Measurements from ENCODE around the gene ZMYND10.
"Not testable (repeated sequence)": the region's sequence is repeated elsewhere in the genome, so short reads cannot be mapped to it uniquely, and the experiment has no call there.

Gene ZMYND10

DNA sequence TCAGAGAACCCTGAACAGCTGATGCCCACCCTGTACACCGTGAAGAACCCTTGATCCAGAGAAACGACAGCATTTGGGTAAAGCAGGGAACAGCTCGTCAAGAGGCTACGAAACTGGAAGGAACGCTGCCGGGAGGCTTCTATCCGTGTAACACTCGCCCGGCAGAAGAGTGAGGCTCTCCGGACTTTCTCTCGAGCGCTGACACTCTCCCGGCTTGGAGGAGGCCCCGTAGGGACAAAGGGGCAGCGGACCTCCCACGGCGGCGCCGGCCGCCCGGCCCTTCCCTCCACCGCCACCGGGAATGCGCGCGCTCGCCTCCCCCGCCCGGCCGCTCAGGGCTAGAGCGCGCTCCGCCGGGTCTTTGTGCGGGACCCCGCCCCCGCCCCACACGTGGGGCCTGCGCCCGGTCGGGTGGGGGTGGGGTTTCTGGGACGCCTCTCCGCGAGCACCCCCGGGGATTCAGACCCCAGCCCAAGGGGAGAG is 24.6 kb downstream of the ZMYND10 start:
- H3K9me3 ChIP-seq (ENCODE audit: control insufficient read depth in 2 of 2, low read length in 2 of 2): no peaks in the 10 kb centered on the region
- H3K36me3 ChIP-seq (ENCODE audit: control insufficient read depth in 2 of 2, insufficient read depth in 2 of 2, low read length in 2 of 2): peaks cover 7 to 14% of the 10 kb centered on the region in 2 donors
- no peaks in the 10 kb centered on the region for H3K27me3 ChIP-seq (ENCODE audit: control insufficient read depth in 2 of 2, insufficient read depth in 2 of 2, low read length in 2 of 2)
- H3K9ac ChIP-seq (ENCODE audit: low read depth in 1 of 2, low read length in 2 of 2): peak overlapping the region; percentile 87 to 97
- peaks cover 55 to 59% of the 10 kb centered on the region in 2 donors for H3K4me1 ChIP-seq (ENCODE audit: control insufficient read depth in 2 of 2, insufficient read depth in 2 of 2, low read length in 2 of 2)
- H3K4me3 ChIP-seq (ENCODE audit: low read length in 2 of 2): peak overlapping the region; percentile 89 to 90
- H3K27ac ChIP-seq (ENCODE audit: low read depth in 2 of 2, low read length in 2 of 2): peak overlapping the region; percentile 93 to 95

DNA sequence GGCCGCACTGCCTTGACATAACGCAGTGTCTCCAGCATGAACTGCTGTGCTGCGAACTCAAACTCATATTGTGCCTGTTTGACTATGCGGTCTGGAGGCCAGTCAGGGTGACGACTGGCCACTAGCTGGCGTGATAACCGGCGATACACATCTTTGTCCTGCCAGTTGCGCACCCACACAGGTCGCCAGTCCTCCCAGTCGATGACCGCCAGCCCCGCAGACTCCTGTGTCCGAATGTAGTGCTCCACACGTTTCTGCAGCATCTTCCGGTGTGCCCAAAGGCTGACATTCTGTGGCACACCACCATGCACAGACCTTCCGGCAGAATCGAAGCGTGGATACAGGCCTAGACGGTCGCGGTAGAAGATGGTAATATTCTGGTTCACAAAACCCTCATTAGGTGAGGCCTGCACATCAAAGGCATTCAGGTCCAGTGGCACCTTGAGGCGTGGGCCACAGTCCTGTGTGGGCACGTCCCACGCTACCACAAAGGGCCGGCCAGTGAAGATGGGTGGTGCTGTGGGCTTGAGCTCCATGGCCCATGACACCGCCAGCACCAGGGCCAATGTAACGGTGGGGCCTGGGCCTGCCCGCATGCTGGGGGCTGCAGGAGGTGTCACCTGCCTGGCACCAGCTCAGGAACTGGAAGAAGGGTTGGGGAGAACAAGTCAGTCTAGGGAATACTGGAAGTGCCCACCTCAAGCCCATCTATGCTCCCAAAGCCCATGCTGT is 25.5 kb downstream of the ZMYND10 start:
- Histone ChIP-seq H3K27ac (ENCODE audit: low read depth in 2 of 2, low read length in 2 of 2) (peak overlapping the region; percentile 93 to 95), H3K27me3 (ENCODE audit: control insufficient read depth in 2 of 2, insufficient read depth in 2 of 2, low read length in 2 of 2) (no peaks in the 10 kb centered on the region), H3K36me3 (ENCODE audit: control insufficient read depth in 2 of 2, insufficient read depth in 2 of 2, low read length in 2 of 2) (peaks cover 2 to 8% of the 10 kb centered on the region in 2 donors), H3K4me1 (ENCODE audit: control insufficient read depth in 2 of 2, insufficient read depth in 2 of 2, low read length in 2 of 2) (peaks cover 55 to 60% of the 10 kb centered on the region in 2 donors), H3K9ac (ENCODE audit: low read depth in 1 of 2, low read length in 2 of 2) (peak overlapping the region; percentile 87 to 97), H3K9me3 (ENCODE audit: control insufficient read depth in 2 of 2, low read length in 2 of 2) (no peaks in the 10 kb centered on the region), H3K4me3 (ENCODE audit: low read length in 2 of 2) (peak overlapping the region; percentile 89 to 90)

DNA sequence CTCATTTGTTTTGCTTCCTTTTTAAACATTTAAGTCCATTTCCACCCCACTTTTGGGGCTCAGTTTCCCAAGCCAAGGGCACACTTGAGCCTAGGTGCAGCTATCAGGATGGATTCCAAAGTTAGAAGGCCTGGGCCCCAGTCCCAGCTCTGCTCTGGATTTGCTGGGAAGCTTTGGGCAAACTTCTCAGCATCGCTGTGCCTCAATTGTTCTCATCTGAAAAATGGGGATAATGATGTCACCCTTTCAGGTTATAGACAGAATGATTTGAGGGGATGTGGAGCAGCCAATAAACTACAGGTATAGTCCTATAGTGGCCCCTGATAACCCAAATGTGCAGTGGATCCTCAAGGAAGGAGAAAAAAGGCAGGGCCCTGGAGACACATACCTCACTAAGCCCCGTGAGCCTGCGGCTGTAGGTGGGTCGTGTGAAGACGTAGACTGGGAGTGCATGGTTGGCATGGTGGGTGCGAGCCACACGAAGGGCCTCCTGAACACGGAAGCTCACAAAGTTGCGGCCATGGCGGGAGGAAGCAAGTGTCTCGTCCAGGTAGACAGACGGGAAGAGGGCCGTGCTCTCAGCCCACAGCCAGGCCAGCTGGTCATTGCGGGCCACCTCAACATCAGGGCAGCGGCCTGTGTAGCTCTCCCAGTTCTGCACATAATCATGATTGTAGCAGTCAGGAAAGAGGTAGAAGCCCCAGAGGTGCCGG is 26.2 kb downstream of the ZMYND10 start:
- H3K9me3 ChIP-seq (ENCODE audit: control insufficient read depth in 2 of 2, low read length in 2 of 2): no peaks in the 10 kb centered on the region
- peak overlapping the region; percentile 6 to 89 for H3K4me3 ChIP-seq (ENCODE audit: low read length in 2 of 2)
- peaks cover 2 to 8% of the 10 kb centered on the region in 2 donors for H3K36me3 ChIP-seq (ENCODE audit: control insufficient read depth in 2 of 2, insufficient read depth in 2 of 2, low read length in 2 of 2)
- H3K27ac ChIP-seq (ENCODE audit: low read depth in 2 of 2, low read length in 2 of 2): no peak overlapping the region
- H3K27me3 ChIP-seq (ENCODE audit: control insufficient read depth in 2 of 2, insufficient read depth in 2 of 2, low read length in 2 of 2): no peaks in the 10 kb centered on the region
- peaks cover 55 to 60% of the 10 kb centered on the region in 2 donors for H3K4me1 ChIP-seq (ENCODE audit: control insufficient read depth in 2 of 2, insufficient read depth in 2 of 2, low read length in 2 of 2)
- peak overlapping the region; percentile 26 to 87 for H3K9ac ChIP-seq (ENCODE audit: low read depth in 1 of 2, low read length in 2 of 2)

DNA sequence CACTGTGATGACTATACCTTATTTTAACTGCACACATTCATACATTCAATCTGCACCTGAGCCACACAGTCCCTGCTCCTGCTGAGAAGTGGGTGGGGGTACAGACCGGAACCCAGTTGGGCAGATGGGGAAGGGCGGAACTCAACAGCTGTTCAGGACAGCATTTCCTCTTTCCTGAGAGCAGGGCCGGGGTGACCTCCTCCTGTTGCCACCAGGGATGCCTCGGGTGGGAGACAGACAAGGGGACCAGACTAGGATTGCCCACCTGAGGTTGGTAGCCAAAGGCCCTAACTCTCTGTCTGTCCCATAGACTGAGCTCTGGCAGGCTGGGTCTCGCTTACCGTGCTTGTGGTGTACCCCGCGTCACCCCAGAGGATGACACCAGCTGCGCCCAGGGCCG is 26.9 kb downstream of the ZMYND10 start:
- Histone ChIP-seq H3K4me3 (ENCODE audit: low read length in 2 of 2) (peak overlapping the region in 1 of 2 donors; percentile 29), H3K27ac (ENCODE audit: low read depth in 2 of 2, low read length in 2 of 2) (peak overlapping the region; percentile 97 to 98), H3K27me3 (ENCODE audit: control insufficient read depth in 2 of 2, insufficient read depth in 2 of 2, low read length in 2 of 2) (no peaks in the 10 kb centered on the region), H3K9me3 (ENCODE audit: control insufficient read depth in 2 of 2, low read length in 2 of 2) (no peaks in the 10 kb centered on the region), H3K36me3 (ENCODE audit: control insufficient read depth in 2 of 2, insufficient read depth in 2 of 2, low read length in 2 of 2) (peaks cover 2 to 8% of the 10 kb centered on the region in 2 donors), H3K4me1 (ENCODE audit: control insufficient read depth in 2 of 2, insufficient read depth in 2 of 2, low read length in 2 of 2) (peaks cover 55 to 60% of the 10 kb centered on the region in 2 donors), H3K9ac (ENCODE audit: low read depth in 1 of 2, low read length in 2 of 2) (peak overlapping the region in 1 of 2 donors; percentile 82)

DNA sequence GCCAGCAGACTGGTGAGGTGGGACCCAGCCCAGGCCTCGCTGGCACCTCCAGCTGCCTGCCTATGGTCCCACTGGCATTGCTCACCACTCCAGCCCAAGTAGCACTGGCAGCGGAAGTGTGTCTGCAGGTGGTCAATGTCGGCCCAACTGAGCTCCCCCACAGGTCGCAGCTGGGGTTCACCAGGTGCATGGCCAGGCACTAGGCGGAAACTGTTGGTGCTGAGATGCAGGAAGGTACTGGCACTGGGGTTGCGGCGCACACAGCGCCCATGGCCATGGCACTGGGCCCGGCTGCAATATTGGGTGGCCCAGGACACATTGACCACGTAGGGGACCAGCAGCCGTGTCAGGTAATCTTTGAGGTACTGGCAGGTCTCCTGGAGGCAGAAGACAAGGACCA is 27.4 kb downstream of the ZMYND10 start:
- Histone ChIP-seq H3K27ac (ENCODE audit: low read depth in 2 of 2, low read length in 2 of 2) (peak overlapping the region; percentile 97 to 98), H3K4me3 (ENCODE audit: low read length in 2 of 2) (peak overlapping the region in 1 of 2 donors; percentile 29), H3K9me3 (ENCODE audit: control insufficient read depth in 2 of 2, low read length in 2 of 2) (no peaks in the 10 kb centered on the region), H3K36me3 (ENCODE audit: control insufficient read depth in 2 of 2, insufficient read depth in 2 of 2, low read length in 2 of 2) (peaks cover 2 to 8% of the 10 kb centered on the region in 2 donors), H3K4me1 (ENCODE audit: control insufficient read depth in 2 of 2, insufficient read depth in 2 of 2, low read length in 2 of 2) (peaks cover 55 to 60% of the 10 kb centered on the region in 2 donors), H3K27me3 (ENCODE audit: control insufficient read depth in 2 of 2, insufficient read depth in 2 of 2, low read length in 2 of 2) (no peaks in the 10 kb centered on the region), H3K9ac (ENCODE audit: low read depth in 1 of 2, low read length in 2 of 2) (peak overlapping the region; percentile 41 to 82)

DNA sequence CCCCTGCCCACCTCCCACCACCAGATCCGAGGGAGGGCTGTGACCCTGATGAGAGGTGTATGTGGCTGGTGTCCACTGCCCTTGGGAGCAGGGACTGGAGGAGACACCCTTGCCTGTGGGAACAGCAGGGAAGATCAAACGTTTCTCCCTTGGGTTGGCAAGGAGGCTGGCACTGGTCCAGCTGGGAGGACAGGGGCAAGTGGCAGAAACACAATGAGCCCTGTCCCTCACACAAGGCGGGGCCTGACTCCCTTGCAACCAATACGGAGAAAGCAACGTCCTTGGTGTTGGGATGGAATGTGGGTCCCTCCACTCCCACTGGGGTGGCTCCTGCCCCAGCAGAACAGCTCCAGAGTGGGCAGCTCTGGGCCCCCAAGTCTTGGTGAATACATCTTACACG is 28.2 kb downstream of the ZMYND10 start:
- H3K9ac ChIP-seq (ENCODE audit: low read depth in 1 of 2, low read length in 2 of 2): peak overlapping the region; percentile 71 to 82
- no peaks in the 10 kb centered on the region for H3K9me3 ChIP-seq (ENCODE audit: control insufficient read depth in 2 of 2, low read length in 2 of 2)
- H3K27ac ChIP-seq (ENCODE audit: low read depth in 2 of 2, low read length in 2 of 2): peak overlapping the region; percentile 97 to 98
- no peaks in the 10 kb centered on the region for H3K27me3 ChIP-seq (ENCODE audit: control insufficient read depth in 2 of 2, insufficient read depth in 2 of 2, low read length in 2 of 2)
- H3K36me3 ChIP-seq (ENCODE audit: control insufficient read depth in 2 of 2, insufficient read depth in 2 of 2, low read length in 2 of 2): peaks cover 2 to 8% of the 10 kb centered on the region in 2 donors
- H3K4me1 ChIP-seq (ENCODE audit: control insufficient read depth in 2 of 2, insufficient read depth in 2 of 2, low read length in 2 of 2): peaks cover 53 to 54% of the 10 kb centered on the region in 2 donors
- peak overlapping the region; percentile 23 to 34 for H3K4me3 ChIP-seq (ENCODE audit: low read length in 2 of 2)

DNA sequence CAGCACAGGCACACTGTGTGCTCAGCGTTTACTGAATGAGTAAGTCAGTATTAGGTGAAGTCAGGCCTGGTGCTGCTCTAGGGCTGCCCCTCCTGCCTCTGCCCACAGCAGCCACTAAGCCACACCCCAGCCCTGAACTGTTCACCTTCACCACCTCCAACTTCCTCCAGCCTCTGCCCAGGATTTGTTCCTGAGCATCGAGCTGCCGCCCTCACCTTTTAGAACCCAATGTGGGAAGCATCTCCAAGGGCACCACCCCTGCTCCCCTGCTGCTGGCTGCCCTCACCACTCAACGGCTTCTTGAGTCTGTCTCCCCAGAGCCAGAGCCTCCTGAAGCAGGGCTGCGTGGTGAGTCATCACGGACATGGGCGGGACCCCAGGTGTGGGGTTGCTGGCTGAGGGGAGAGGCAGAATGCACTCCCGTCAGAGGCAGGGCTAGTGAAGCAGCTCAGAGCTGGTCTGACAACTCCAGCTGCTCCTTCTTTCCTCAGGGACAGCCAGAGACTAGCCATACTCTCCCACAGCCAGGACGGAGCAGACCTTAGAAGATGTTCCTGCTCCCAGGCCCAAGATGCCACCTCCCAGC is 28.8 kb downstream of the ZMYND10 start:
- H3K4me3 ChIP-seq (ENCODE audit: low read length in 2 of 2): peak overlapping the region; percentile 23 to 34
- peak overlapping the region; percentile 71 to 82 for H3K9ac ChIP-seq (ENCODE audit: low read depth in 1 of 2, low read length in 2 of 2)
- peaks cover 47 to 49% of the 10 kb centered on the region in 2 donors for H3K4me1 ChIP-seq (ENCODE audit: control insufficient read depth in 2 of 2, insufficient read depth in 2 of 2, low read length in 2 of 2)
- peak overlapping the region; percentile 97 to 98 for H3K27ac ChIP-seq (ENCODE audit: low read depth in 2 of 2, low read length in 2 of 2)
- peaks cover 2 to 8% of the 10 kb centered on the region in 2 donors for H3K36me3 ChIP-seq (ENCODE audit: control insufficient read depth in 2 of 2, insufficient read depth in 2 of 2, low read length in 2 of 2)
- no peaks in the 10 kb centered on the region for H3K9me3 ChIP-seq (ENCODE audit: control insufficient read depth in 2 of 2, low read length in 2 of 2)
- no peaks in the 10 kb centered on the region for H3K27me3 ChIP-seq (ENCODE audit: control insufficient read depth in 2 of 2, insufficient read depth in 2 of 2, low read length in 2 of 2)

DNA sequence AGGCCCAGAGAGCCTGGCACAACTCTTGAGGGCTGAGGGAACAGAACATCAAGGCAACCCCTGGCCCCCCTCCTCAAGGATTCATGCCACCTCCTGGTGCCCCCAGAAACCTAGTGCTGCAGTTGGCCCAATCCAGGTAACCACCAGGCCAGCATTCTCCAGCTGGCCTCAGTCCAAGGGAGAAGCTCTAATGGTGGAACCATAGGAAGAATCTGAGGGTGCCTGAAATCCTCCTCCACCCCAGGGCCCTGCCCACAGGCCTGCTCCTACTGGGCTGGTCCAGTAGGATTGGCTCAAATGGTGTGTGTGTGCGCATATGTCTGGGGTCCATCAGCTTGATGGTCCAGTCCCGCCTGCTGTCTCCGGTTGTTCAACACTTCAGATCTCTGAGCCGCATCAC is 30.7 kb downstream of the ZMYND10 start:
- Histone ChIP-seq H3K4me1 (ENCODE audit: control insufficient read depth in 2 of 2, insufficient read depth in 2 of 2, low read length in 2 of 2) (peaks cover 36 to 39% of the 10 kb centered on the region in 2 donors), H3K36me3 (ENCODE audit: control insufficient read depth in 2 of 2, insufficient read depth in 2 of 2, low read length in 2 of 2) (peaks cover 2 to 8% of the 10 kb centered on the region in 2 donors), H3K9me3 (ENCODE audit: control insufficient read depth in 2 of 2, low read length in 2 of 2) (no peaks in the 10 kb centered on the region), H3K4me3 (ENCODE audit: low read length in 2 of 2) (no peak overlapping the region), H3K9ac (ENCODE audit: low read depth in 1 of 2, low read length in 2 of 2) (no peak overlapping the region), H3K27me3 (ENCODE audit: control insufficient read depth in 2 of 2, insufficient read depth in 2 of 2, low read length in 2 of 2) (no peaks in the 10 kb centered on the region), H3K27ac (ENCODE audit: low read depth in 2 of 2, low read length in 2 of 2) (no peak overlapping the region)

DNA sequence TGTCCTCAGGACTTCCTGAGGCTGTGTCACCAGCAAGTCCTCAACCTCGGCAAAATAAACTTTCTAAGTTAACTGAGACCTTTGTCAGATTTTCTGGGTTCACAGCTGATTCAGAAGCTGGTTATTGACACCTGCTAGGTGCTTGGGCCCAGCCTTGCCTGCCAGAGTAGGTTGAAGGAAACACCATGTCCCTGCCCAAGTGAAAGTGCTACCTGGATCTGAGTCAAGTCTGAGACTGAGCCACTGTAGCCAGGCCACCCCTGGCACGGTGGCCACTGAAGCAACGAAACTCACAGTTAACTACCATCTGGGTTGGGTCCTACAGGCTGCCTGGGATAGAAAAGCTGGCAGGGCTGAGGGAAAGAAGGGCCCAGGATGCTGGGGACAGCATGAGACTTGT is 31.2 kb downstream of the ZMYND10 start:
- no peak overlapping the region for H3K4me3 ChIP-seq (ENCODE audit: low read length in 2 of 2)
- no peaks in the 10 kb centered on the region for H3K27me3 ChIP-seq (ENCODE audit: control insufficient read depth in 2 of 2, insufficient read depth in 2 of 2, low read length in 2 of 2)
- H3K9me3 ChIP-seq (ENCODE audit: control insufficient read depth in 2 of 2, low read length in 2 of 2): no peaks in the 10 kb centered on the region
- no peak overlapping the region for H3K27ac ChIP-seq (ENCODE audit: low read depth in 2 of 2, low read length in 2 of 2)
- no peak overlapping the region for H3K9ac ChIP-seq (ENCODE audit: low read depth in 1 of 2, low read length in 2 of 2)
- H3K36me3 ChIP-seq (ENCODE audit: control insufficient read depth in 2 of 2, insufficient read depth in 2 of 2, low read length in 2 of 2): peaks cover 2 to 3% of the 10 kb centered on the region in 2 donors
- peaks cover 31 to 35% of the 10 kb centered on the region in 2 donors for H3K4me1 ChIP-seq (ENCODE audit: control insufficient read depth in 2 of 2, insufficient read depth in 2 of 2, low read length in 2 of 2)

DNA sequence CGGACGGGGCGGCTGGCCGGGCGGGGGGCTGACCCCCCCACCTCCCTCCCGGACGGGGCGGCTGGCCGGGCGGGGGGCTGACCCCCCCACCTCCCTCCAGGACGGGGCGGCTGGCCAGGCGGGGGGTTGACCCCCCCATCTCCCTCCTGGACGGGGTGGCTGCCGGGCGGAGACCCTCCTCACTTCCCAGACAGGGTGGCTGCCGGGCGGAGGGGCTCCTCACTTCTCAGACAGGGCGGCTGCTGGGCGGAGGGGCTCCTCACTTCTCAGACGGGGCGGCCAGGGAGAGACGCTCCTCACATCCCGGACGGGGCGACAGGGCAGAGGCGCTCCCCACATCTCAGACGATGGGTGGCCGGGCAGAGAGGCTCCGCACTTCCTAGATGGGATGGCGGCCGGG is 33.5 kb downstream of the ZMYND10 start:
- not testable (repeated sequence) for H3K9me3 ChIP-seq (ENCODE audit: control insufficient read depth in 2 of 2, low read length in 2 of 2); H3K27ac ChIP-seq (ENCODE audit: low read depth in 2 of 2, low read length in 2 of 2); H3K4me3 ChIP-seq (ENCODE audit: low read length in 2 of 2); H3K36me3 ChIP-seq (ENCODE audit: control insufficient read depth in 2 of 2, insufficient read depth in 2 of 2, low read length in 2 of 2); H3K27me3 ChIP-seq (ENCODE audit: control insufficient read depth in 2 of 2, insufficient read depth in 2 of 2, low read length in 2 of 2); H3K9ac ChIP-seq (ENCODE audit: low read depth in 1 of 2, low read length in 2 of 2)
- peaks cover 9 to 12% of the 10 kb centered on the region in 2 donors for H3K4me1 ChIP-seq (ENCODE audit: control insufficient read depth in 2 of 2, insufficient read depth in 2 of 2, low read length in 2 of 2)

Measured in mucosa of rectum (tissue), 2 donors.